GM18520 (cell line): ENCODE data around the gene IRS1.

Experiments used
- ATAC-seq: cut with Tn5 transposase; IDR thresholded peaks from one replicate; pipeline ENCODE4 v1.9.1; 2021; ENCODE audit not compliant: unreplicated experiment

Gene IRS1

GRCh38 chr2:226732478-226733188 is 67.0 kb downstream of the IRS1 start:
- ATAC-seq = no peak

GRCh38 chr2:226730481-226730880 is 69.1 kb downstream of the IRS1 start:
- ATAC-seq = no peak

- no peak for ATAC-seq
Measured at GRCh38 chr2:226728996-226729395, 70.6 kb downstream of the IRS1 start.

- no peak for ATAC-seq
Measured at GRCh38 chr2:226727251-226727650, 72.4 kb downstream of the IRS1 start.

GRCh38 chr2:226726546-226726945 is 73.1 kb downstream of the IRS1 start:
- ATAC-seq = no peak

GRCh38 chr2:226725126-226725860 is 74.3 kb downstream of the IRS1 start:
- ATAC-seq = no peak

- ATAC-seq = no peak
Measured at GRCh38 chr2:226721541-226721940, 78.1 kb downstream of the IRS1 start.

GRCh38 chr2:226720948-226721347 is 78.7 kb downstream of the IRS1 start:
- ATAC-seq = no peak

GRCh38 chr2:226717719-226718118 is 81.9 kb downstream of the IRS1 start:
- ATAC-seq = no peak

GRCh38 chr2:226716126-226716525 is 83.5 kb downstream of the IRS1 start:
- peak; percentile 47 for ATAC-seq

GRCh38 chr2:226715347-226715990 is 84.2 kb downstream of the IRS1 start:
- ATAC-seq = no peak

GRCh38 chr2:226712941-226713340 is 86.7 kb downstream of the IRS1 start:
- no peak for ATAC-seq

GRCh38 chr2:226711606-226712296 is 87.9 kb downstream of the IRS1 start:
- no peak for ATAC-seq

- no peak for ATAC-seq
Measured at GRCh38 chr2:226707499-226707898, 92.1 kb downstream of the IRS1 start.

- no peak for ATAC-seq
Measured at GRCh38 chr2:226705965-226706364, 93.7 kb downstream of the IRS1 start.

- ATAC-seq = no peak
Measured at GRCh38 chr2:226705133-226705886, 94.3 kb downstream of the IRS1 start.

GRCh38 chr2:226703514-226703913 is 96.1 kb downstream of the IRS1 start:
- ATAC-seq = no peak

GRCh38 chr2:226702376-226702775 is 97.2 kb downstream of the IRS1 start:
- ATAC-seq = no peak

- peak; percentile 81 for ATAC-seq
Measured at GRCh38 chr2:226701052-226701451, 98.6 kb downstream of the IRS1 start.

- no peak for ATAC-seq
Measured at GRCh38 chr2:226699321-226699720, 100.3 kb downstream of the IRS1 start.

GRCh38 chr2:226698671-226699070 is 100.9 kb downstream of the IRS1 start:
- ATAC-seq = no peak
